GM12891 (cell line): ENCODE results near the gene COL5A1.

ENCODE experiments used
- POLR2A ChIP-seq: IDR thresholded peaks from 2 replicates; pipeline ENCODE4 v1.6.1; 2011; ENCODE audit warnings: low read depth, low read length, control low read depth
- POLR2AphosphoS5 ChIP-seq: IDR thresholded peaks from 2 replicates; pipeline ENCODE4 v1.6.1; 2011; ENCODE audit warnings: low read depth, low read length, control low read depth
- SPI1 ChIP-seq: IDR thresholded peaks from 2 replicates; pipeline ENCODE4 v1.6.1; 2011; ENCODE audit warnings: low read depth, low read length, control low read depth
- TAF1 ChIP-seq: IDR thresholded peaks from 2 replicates; pipeline ENCODE4 v1.6.1; 2011; ENCODE audit warnings: low read depth, low read length, control low read depth

GRCh38 chr9:134776080-134776796 is 134.6 kb downstream of the COL5A1 start:
- TF ChIP-seq POLR2A (no peak), POLR2AphosphoS5 (no peak), TAF1 (no peak), SPI1 (no peak)
